ENCODE results near the gene UPK1B.

DNA sequence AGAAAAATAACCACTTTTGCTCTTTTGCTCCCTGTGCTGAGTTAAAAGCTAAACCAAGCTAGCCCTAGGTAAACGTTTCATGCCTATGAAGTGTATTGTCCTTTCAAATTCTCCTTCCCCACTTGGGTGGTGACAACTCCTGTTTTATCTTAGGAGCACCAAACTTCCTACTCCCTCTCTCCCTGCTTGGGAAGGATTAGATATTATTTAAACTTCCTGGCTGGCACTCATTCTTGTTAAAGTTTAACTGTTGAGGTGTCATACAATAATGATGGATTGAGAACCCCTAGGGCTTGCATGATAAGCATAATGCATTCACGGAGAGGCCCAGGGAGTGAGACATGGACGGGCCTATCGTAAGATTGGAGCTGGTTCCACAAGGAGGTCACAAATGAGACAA, 37.8 kb downstream of the UPK1B start:
- no peak for TF ChIP-seq ARNT (IDR thresholded peaks at IDR 0.05)
- no peak for TF ChIP-seq HDGF (IDR thresholded peaks at IDR 0.05; ENCODE audit: borderline replicate concordance)
- TF ChIP-seq FOXK2 (IDR thresholded peaks at IDR 0.05), result no peak
- TF ChIP-seq SP1 (IDR thresholded peaks at IDR 0.05), result no peak
- no peak for TF ChIP-seq FOXM1 (IDR thresholded peaks at IDR 0.05; ENCODE audit: borderline replicate concordance)
- no peak for TF ChIP-seq NFRKB (IDR thresholded peaks at IDR 0.05)
- TF ChIP-seq L3MBTL2 (conservative IDR thresholded peaks at IDR 0.05), result no peak
- TF ChIP-seq BHLHE40 (IDR thresholded peaks at IDR 0.05; ENCODE audit: borderline replicate concordance), result no peak
- no peak for TF ChIP-seq SUZ12 (IDR thresholded peaks at IDR 0.05)
- TF ChIP-seq ZNF384 (IDR thresholded peaks at IDR 0.05), result no peak
